WTC11 (cell line): Measurements from ENCODE around the gene MLN.

Experiments
- CTCF ChIP-seq: fragments of 200-600 bp; IDR thresholded peaks from 2 replicates; pipeline ENCODE4 v1.8.0; 2022; ENCODE audit warnings: antibody characterized with exemption
- ESRRA ChIP-seq: sonication (generic); formaldehyde crosslinking; IDR thresholded peaks from 2 replicates; pipeline ENCODE4 v1.8.1; 2022; ENCODE audit warnings: mild to moderate bottlenecking, missing genetic modification reagents, borderline replicate concordance
- PRRX2 ChIP-seq: fragments of 250-450 bp; sonication (Bioruptor Pico); IDR thresholded peaks from 2 replicates; pipeline ENCODE4 v1.8.0; 2021; ENCODE audit warnings: mild to moderate bottlenecking
- RELA ChIP-seq: sonication (generic); formaldehyde crosslinking; IDR thresholded peaks from 2 replicates; pipeline ENCODE4 v1.8.1; 2022; ENCODE audit warnings: missing genetic modification reagents, mild to moderate bottlenecking, borderline replicate concordance
- SP1 ChIP-seq: sonication (generic); formaldehyde crosslinking; conservative IDR thresholded peaks from 2 replicates; pipeline ENCODE4 v1.8.1; 2022; ENCODE audit warnings: missing genetic modification reagents
- ZBTB43 ChIP-seq: sonication (generic); formaldehyde crosslinking; IDR thresholded peaks from 2 replicates; pipeline ENCODE4 v1.8.1; 2023; ENCODE audit warnings: mild to moderate bottlenecking, missing genetic modification reagents
- ZNF138 ChIP-seq: sonication (generic); formaldehyde crosslinking; conservative IDR thresholded peaks from 2 replicates; pipeline ENCODE4 v1.8.1; 2022; ENCODE audit warnings: mild to moderate bottlenecking, moderate library complexity, missing genetic modification reagents
- TF ChIP-seq, protein P1 (sequence below): sonication (generic); formaldehyde crosslinking; conservative IDR thresholded peaks from 2 replicates; pipeline ENCODE4 v1.8.1; 2023; ENCODE audit warnings: mild to moderate bottlenecking, low read depth, missing genetic modification reagents, moderate library complexity

GRCh38 chr6:33776764-33777163 lies 27.0 kb downstream of the MLN start:
- TF ChIP-seq SP1 (CRISPR knock-in tag) (no peak), ESRRA (CRISPR knock-in tag) (no peak), RELA (CRISPR knock-in tag) (no peak), CTCF (no peak), ZNF138 (CRISPR knock-in tag) (no peak), PRRX2 (no peak), ZBTB43 (no peak)
- TF ChIP-seq, protein P1, sequence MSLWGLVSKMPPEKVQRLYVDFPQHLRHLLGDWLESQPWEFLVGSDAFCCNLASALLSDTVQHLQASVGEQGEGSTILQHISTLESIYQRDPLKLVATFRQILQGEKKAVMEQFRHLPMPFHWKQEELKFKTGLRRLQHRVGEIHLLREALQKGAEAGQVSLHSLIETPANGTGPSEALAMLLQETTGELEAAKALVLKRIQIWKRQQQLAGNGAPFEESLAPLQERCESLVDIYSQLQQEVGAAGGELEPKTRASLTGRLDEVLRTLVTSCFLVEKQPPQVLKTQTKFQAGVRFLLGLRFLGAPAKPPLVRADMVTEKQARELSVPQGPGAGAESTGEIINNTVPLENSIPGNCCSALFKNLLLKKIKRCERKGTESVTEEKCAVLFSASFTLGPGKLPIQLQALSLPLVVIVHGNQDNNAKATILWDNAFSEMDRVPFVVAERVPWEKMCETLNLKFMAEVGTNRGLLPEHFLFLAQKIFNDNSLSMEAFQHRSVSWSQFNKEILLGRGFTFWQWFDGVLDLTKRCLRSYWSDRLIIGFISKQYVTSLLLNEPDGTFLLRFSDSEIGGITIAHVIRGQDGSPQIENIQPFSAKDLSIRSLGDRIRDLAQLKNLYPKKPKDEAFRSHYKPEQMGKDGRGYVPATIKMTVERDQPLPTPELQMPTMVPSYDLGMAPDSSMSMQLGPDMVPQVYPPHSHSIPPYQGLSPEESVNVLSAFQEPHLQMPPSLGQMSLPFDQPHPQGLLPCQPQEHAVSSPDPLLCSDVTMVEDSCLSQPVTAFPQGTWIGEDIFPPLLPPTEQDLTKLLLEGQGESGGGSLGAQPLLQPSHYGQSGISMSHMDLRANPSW = no peak
